Measurements from ENCODE around the gene CLIC6. TPM values are rescaled to one million over a fixed set of nuclear protein-coding genes. Genes with fewer than 3 reads are reported as not detected.

Gene CLIC6
- total and polyA plus RNA-seq, 2 experiments from 2014 or later = 1.1 to 1.5 TPM

- TF ChIP-seq CREB1 (CRISPR knock-in tag; IDR thresholded peaks at IDR 0.05; ENCODE audit: low read depth) (no peak), ZNF331 (CRISPR knock-in tag; IDR thresholded peaks at IDR 0.05; ENCODE audit: low read depth) (no peak), ETS1 (IDR thresholded peaks at IDR 0.05) (no peak), STAT1 (IDR thresholded peaks at IDR 0.05; ENCODE audit: unreplicated experiment) (no peak), REST (IDR thresholded peaks at IDR 0.05; ENCODE audit: unreplicated experiment) (no peak), ZNF462 (CRISPR knock-in tag; IDR thresholded peaks at IDR 0.05) (no peak), ZNF114 (CRISPR knock-in tag; IDR thresholded peaks at IDR 0.05) (no peak), JUNB (IDR thresholded peaks at IDR 0.05; ENCODE audit: unreplicated experiment) (no peak), NANOG (IDR thresholded peaks at IDR 0.05; ENCODE audit: borderline replicate concordance) (no peak), POLR2AphosphoS5 (IDR thresholded peaks at IDR 0.05; ENCODE audit: low read depth) (no peak), EZH2 (IDR thresholded peaks at IDR 0.05; ENCODE audit: low read depth, unreplicated experiment) (no peak), CTCF (conservative IDR thresholded peaks at IDR 0.05; ENCODE audit: low read depth in 2 of 2) (no peak), EZH2phosphoT487 (IDR thresholded peaks at IDR 0.05; ENCODE audit: unreplicated experiment) (no peak)
- no peak overlapping the region for H3K27ac ChIP-seq (ENCODE audit: low read depth)
- no peak for DNase-seq (ENCODE audit: low spot score)
These were observed 17.2 kb upstream of the CLIC6 start for GRCh38 chr21:34651642-34652041.

More at GRCh38 chr21:34651642-34652041, 17.2 kb upstream of the CLIC6 start:
- no peaks in the 10 kb centered on the region for H4K20me1 ChIP-seq (replicated peaks; ENCODE audit: insufficient read depth)
- Mint-ChIP-seq H3K4me3 (no peak overlapping the region), H3K9me3 (peaks cover 5% of the 10 kb centered on the region; the same call in 2 of the 3 replicates), H3K27ac (no peak overlapping the region), H3K27me3 (ENCODE audit: insufficient read depth, low read depth, poor library complexity) (peaks cover 5% of the 10 kb centered on the region), H3K36me3 (ENCODE audit: low read depth) (no peaks in the 10 kb centered on the region; the same call in 2 of the 3 replicates), H3K4me1 (no peaks in the 10 kb centered on the region)
- no peaks in the 10 kb centered on the region for H3K36me3 ChIP-seq (ENCODE audit: insufficient read depth)
- H3K4me1 ChIP-seq (ENCODE audit: insufficient read depth) = no peaks in the 10 kb centered on the region
- H3K4me2 ChIP-seq = no peak overlapping the region
- H3K79me2 ChIP-seq (replicated peaks; ENCODE audit: insufficient read depth) = no peaks in the 10 kb centered on the region
- ATAC-seq = no peak
- H3K4me3 ChIP-seq = no peak overlapping the region
- no peaks in the 10 kb centered on the region for H3K27me3 ChIP-seq (ENCODE audit: insufficient read depth)
- H3K9me2 ChIP-seq (ENCODE audit: insufficient read depth) = no peaks in the 10 kb centered on the region; the same call in 1 of the 2 replicates
- no peak overlapping the region for H2AFZ ChIP-seq
- H3F3A ChIP-seq (replicated peaks; ENCODE audit: low read depth) = no peaks in the 10 kb centered on the region

All from GM23338 (cell line).